ENCODE results near the gene ZNF438.

Gene ZNF438

GRCh38 chr10:30855131-30855530 is 176.5 kb downstream of the ZNF438 start:
- no peak for TF ChIP-seq GABPA (IDR thresholded peaks at IDR 0.05; ENCODE audit: low read depth)
- no peak for TF ChIP-seq POLR2AphosphoS5 (IDR thresholded peaks at IDR 0.05; ENCODE audit: low read depth)
- TF ChIP-seq CTCF (IDR thresholded peaks at IDR 0.05; ENCODE audit: insufficient read depth, low read length) = no peak
- DNase-seq (ENCODE audit: low read depth in 1 of 2, low spot score in 1 of 2) = no peak
- Histone ChIP-seq H3K27me3 (ENCODE audit: insufficient read depth, poor library complexity, severe bottlenecking) (no peaks in the 10 kb centered on the region), H3K4me3 (replicated peaks; ENCODE audit: insufficient read depth, low read length) (no peak overlapping the region), H3K27ac (replicated peaks) (no peak overlapping the region; the same call in 1 of the 2 replicates)

- Histone ChIP-seq H3K27me3 (ENCODE audit: insufficient read depth, poor library complexity, severe bottlenecking) (no peaks in the 10 kb centered on the region), H3K27ac (replicated peaks) (no peak overlapping the region; the same call in 1 of the 2 replicates), H3K4me3 (replicated peaks; ENCODE audit: insufficient read depth, low read length) (no peak overlapping the region)
- DNase-seq (ENCODE audit: low read depth in 1 of 2, low spot score in 1 of 2) = no peak
- no peak for TF ChIP-seq POLR2AphosphoS5 (IDR thresholded peaks at IDR 0.05; ENCODE audit: low read depth)
- TF ChIP-seq, protein P1, sequence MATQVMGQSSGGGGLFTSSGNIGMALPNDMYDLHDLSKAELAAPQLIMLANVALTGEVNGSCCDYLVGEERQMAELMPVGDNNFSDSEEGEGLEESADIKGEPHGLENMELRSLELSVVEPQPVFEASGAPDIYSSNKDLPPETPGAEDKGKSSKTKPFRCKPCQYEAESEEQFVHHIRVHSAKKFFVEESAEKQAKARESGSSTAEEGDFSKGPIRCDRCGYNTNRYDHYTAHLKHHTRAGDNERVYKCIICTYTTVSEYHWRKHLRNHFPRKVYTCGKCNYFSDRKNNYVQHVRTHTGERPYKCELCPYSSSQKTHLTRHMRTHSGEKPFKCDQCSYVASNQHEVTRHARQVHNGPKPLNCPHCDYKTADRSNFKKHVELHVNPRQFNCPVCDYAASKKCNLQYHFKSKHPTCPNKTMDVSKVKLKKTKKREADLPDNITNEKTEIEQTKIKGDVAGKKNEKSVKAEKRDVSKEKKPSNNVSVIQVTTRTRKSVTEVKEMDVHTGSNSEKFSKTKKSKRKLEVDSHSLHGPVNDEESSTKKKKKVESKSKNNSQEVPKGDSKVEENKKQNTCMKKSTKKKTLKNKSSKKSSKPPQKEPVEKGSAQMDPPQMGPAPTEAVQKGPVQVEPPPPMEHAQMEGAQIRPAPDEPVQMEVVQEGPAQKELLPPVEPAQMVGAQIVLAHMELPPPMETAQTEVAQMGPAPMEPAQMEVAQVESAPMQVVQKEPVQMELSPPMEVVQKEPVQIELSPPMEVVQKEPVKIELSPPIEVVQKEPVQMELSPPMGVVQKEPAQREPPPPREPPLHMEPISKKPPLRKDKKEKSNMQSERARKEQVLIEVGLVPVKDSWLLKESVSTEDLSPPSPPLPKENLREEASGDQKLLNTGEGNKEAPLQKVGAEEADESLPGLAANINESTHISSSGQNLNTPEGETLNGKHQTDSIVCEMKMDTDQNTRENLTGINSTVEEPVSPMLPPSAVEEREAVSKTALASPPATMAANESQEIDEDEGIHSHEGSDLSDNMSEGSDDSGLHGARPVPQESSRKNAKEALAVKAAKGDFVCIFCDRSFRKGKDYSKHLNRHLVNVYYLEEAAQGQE (IDR thresholded peaks at IDR 0.05; ENCODE audit: insufficient replicate concordance, low read depth) = no peak
- no peak for TF ChIP-seq GABPA (IDR thresholded peaks at IDR 0.05; ENCODE audit: low read depth)
- TF ChIP-seq CTCF (IDR thresholded peaks at IDR 0.05; ENCODE audit: insufficient read depth, low read length) = no peak
- TF ChIP-seq SPI1 (IDR thresholded peaks at IDR 0.05; ENCODE audit: borderline replicate concordance, low read depth) = no peak
Measured at GRCh38 chr10:30854656-30855055, 177.0 kb downstream of the ZNF438 start.

GRCh38 chr10:30853066-30853465 is 178.6 kb downstream of the ZNF438 start:
- no peak overlapping the region for H3K27ac ChIP-seq (replicated peaks)
- H3K4me3 ChIP-seq (replicated peaks; ENCODE audit: insufficient read depth, low read length) = no peak overlapping the region
- no peaks in the 10 kb centered on the region for H3K27me3 ChIP-seq (ENCODE audit: insufficient read depth, poor library complexity, severe bottlenecking)
- peak in 1 of 2 experiments; percentile 16 for DNase-seq (ENCODE audit: low read depth in 1 of 2, low spot score in 1 of 2)
- TF ChIP-seq SPI1 (IDR thresholded peaks at IDR 0.05; ENCODE audit: borderline replicate concordance, low read depth) (no peak), POLR2AphosphoS5 (IDR thresholded peaks at IDR 0.05; ENCODE audit: low read depth) (no peak), GABPA (IDR thresholded peaks at IDR 0.05; ENCODE audit: low read depth) (no peak), CTCF (IDR thresholded peaks at IDR 0.05; ENCODE audit: insufficient read depth, low read length) (no peak)
- TF ChIP-seq, protein P1 (IDR thresholded peaks at IDR 0.05; ENCODE audit: insufficient replicate concordance, low read depth) = no peak

DNA sequence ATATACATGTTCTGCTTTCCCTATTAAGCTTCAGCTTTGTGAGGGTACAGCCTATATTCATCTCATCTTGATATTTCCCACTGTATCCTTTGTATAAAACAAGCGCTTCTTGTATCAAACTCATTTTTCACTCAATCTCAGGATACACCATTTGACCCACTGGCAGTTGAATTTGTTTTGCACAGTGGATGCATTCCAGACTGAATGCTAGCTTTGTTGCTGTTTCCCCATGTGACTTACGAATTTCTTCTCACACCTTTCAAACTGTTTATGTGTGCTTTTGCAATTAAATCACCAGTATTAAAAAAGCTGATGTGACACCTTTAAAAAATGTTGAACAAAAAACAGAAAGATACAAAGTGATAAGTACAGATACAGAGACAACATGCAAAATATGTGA is 180.9 kb downstream of the ZNF438 start:
- H3K27me3 ChIP-seq (ENCODE audit: insufficient read depth, poor library complexity, severe bottlenecking) = no peaks in the 10 kb centered on the region
- TF ChIP-seq SPI1 (IDR thresholded peaks at IDR 0.05; ENCODE audit: borderline replicate concordance, low read depth) (no peak), CTCF (IDR thresholded peaks at IDR 0.05; ENCODE audit: insufficient read depth, low read length) (no peak)
- TF ChIP-seq, protein P1 (IDR thresholded peaks at IDR 0.05; ENCODE audit: insufficient replicate concordance, low read depth) = no peak
- H3K4me3 ChIP-seq (replicated peaks; ENCODE audit: insufficient read depth, low read length) = no peak overlapping the region
- DNase-seq (ENCODE audit: low read depth in 1 of 2, low spot score in 1 of 2) = no peak
- H3K27ac ChIP-seq (replicated peaks) = no peak overlapping the region
